Placental epithelial cell (primary cell): ENCODE measurements around the gene USP48. TPM values are rescaled to one million over a fixed set of nuclear protein-coding genes. Genes with fewer than 3 reads are reported as not detected.

Experiments
- total RNA-seq: library from RNA; depleted of rRNA; stranded (reverse); fragments of >200 nt; gene quantifications from 2 replicates; pipeline ENCODE4 v1.2.3, GENCODE V29; 2012

USP48 gene
- total RNA-seq = 35.9 and 36.9 TPM in 2 replicates

GRCh38 chr1:21782868-21783678, at the start of gene USP48:
USP48 (minus strand) TSS chr1:21783149; CDS start chr1:21782957, 192 bp downstream.

GRCh38 chr1:21811875-21812305, 28.9 kb upstream of the USP48 start, which contains the start of gene LDLRAD2:
LDLRAD2 (plus strand) TSS chr1:21812265; CDS start chr1:21812452, 187 bp downstream.

GRCh38 chr1:21669258-21670058, 113.5 kb downstream of the USP48 start, which contains the start of gene RAP1GAP:
RAP1GAP (minus strand) TSS chr1:21669357; CDS start chr1:21620032, 49,325 bp downstream.

Other genes with a start within 250 kb of the USP48 start
- 0.39 and 1.3 TPM in 2 replicates for gene RAP1GAP, start 113.8 kb downstream of the USP48 start, total RNA-seq
- gene LDLRAD2, start 29.1 kb upstream of the USP48 start, total RNA-seq = 0.11 and 0.39 TPM in 2 replicates
- 281 and 358 TPM in 2 replicates for gene HSPG2, start 154.2 kb upstream of the USP48 start, total RNA-seq
- gene CELA3B, start 193.9 kb upstream of the USP48 start, total RNA-seq = not detected in 2 replicates
- not detected in 2 replicates for gene CELA3A, start 218.5 kb upstream of the USP48 start, total RNA-seq